K562 (cell line): Measurements from ENCODE around the gene TAC3. TPM values are rescaled to one million over a fixed set of nuclear protein-coding genes. Genes with fewer than 3 reads are reported as not detected.

Source experiments
- CBX8 ChIP-seq: fragments of 200-600 bp; sonication (generic); IDR thresholded peaks from 2 replicates; pipeline ENCODE4 v1.6.1; 2012; ENCODE audit warnings: borderline replicate concordance, mixed run types, low read depth, mild to moderate bottlenecking, moderate library complexity, mixed read lengths, low read length, control low read depth, inconsistent platforms; ENCODE audit not compliant: poor library complexity, severe bottlenecking; ENCODE audit errors: extremely low read depth
- CHAMP1 ChIP-seq: fragments of 450-650 bp; IDR thresholded peaks from 2 replicates; pipeline ENCODE4 v1.6.1; 2016; ENCODE audit warnings: mild to moderate bottlenecking
- E4F1 ChIP-seq: fragments of 250-450 bp; sonication (Bioruptor Pico); IDR thresholded peaks from 2 replicates; pipeline ENCODE4 v1.5.0; 2021; ENCODE audit warnings: mild to moderate bottlenecking, borderline replicate concordance
- KAT8 ChIP-seq: fragments of 450-650 bp; IDR thresholded peaks from 2 replicates; pipeline ENCODE4 v1.6.1; 2016; ENCODE audit warnings: low read depth, mild to moderate bottlenecking
- LEF1 ChIP-seq: fragments of 450-650 bp; IDR thresholded peaks from 2 replicates; pipeline ENCODE4 v1.6.1; 2016; ENCODE audit warnings: mild to moderate bottlenecking
- MAFK ChIP-seq: IDR thresholded peaks from 2 replicates; pipeline ENCODE4 v1.6.1; 2011; ENCODE audit warnings: low read length, improper control_type of control experiment
- MCM5 ChIP-seq: fragments of 450-650 bp; IDR thresholded peaks from 2 replicates; pipeline ENCODE4 v1.6.1; 2016; ENCODE audit warnings: low read depth
- MYC ChIP-seq, 2 experiments: fragments of 250-450 bp in 1 of 2; sonication (Bioruptor Pico) in 1 of 2; IDR thresholded peaks; 2 replicates each; pipeline versions ENCODE4 v1.5.1 to v1.6.1; 2012 to 2021; ENCODE audit warnings: low read depth in 2 of 2, borderline replicate concordance in 1 of 2, improper control_type of control experiment in 1 of 2, low read length in 1 of 2, mild to moderate bottlenecking in 1 of 2, moderate library complexity in 1 of 2
- RFX7 ChIP-seq: fragments of 250-450 bp; sonication (Bioruptor Pico); IDR thresholded peaks from 2 replicates; pipeline ENCODE4 v1.5.1; 2021; ENCODE audit warnings: mild to moderate bottlenecking
- SMAD1 ChIP-seq: fragments of 150-350 bp; IDR thresholded peaks from 2 replicates; pipeline ENCODE4 v1.6.1; 2014; ENCODE audit warnings: low read length, low read depth; ENCODE audit not compliant: partially characterized antibody
- SMC3 ChIP-seq: conservative IDR thresholded peaks from 2 replicates; pipeline ENCODE4 v1.6.1; 2011; ENCODE audit warnings: low read depth, low read length, improper control_type of control experiment; ENCODE audit not compliant: insufficient read depth
- STAT5B ChIP-seq: fragments of 250-450 bp; sonication (Bioruptor Pico); IDR thresholded peaks from 2 replicates; pipeline ENCODE4 v1.8.0; 2021; ENCODE audit warnings: mild to moderate bottlenecking, inconsistent platforms
- ZBTB26 ChIP-seq: fragments of 450-650 bp; formaldehyde crosslinking; IDR thresholded peaks from 2 replicates; pipeline ENCODE4 v1.4.0; 2022; ENCODE audit warnings: missing genetic modification characterization
- ZBTB43 ChIP-seq: sonication (generic); formaldehyde crosslinking; IDR thresholded peaks from 2 replicates; pipeline ENCODE4 v1.8.0; 2023; ENCODE audit warnings: mild to moderate bottlenecking, missing genetic modification reagents
- ZC3H11A ChIP-seq: IDR thresholded peaks from 2 replicates; pipeline ENCODE4 v1.6.1; 2012; ENCODE audit warnings: low read depth, low read length, improper control_type of control experiment
- ZNF696 ChIP-seq: fragments of 250-450 bp; sonication (Bioruptor Pico); conservative IDR thresholded peaks from 2 replicates; pipeline ENCODE4 v1.4.0; 2020; ENCODE audit warnings: mild to moderate bottlenecking, moderate library complexity
- polyA plus RNA-seq, 8 experiments: library from polyadenylated mRNA; depleted of rRNA in 4 of 8; stranded (reverse) in 5 of 8; unstranded in 3 of 8; fragments of >200 nt; fragmentation: Nextera tagmentation in 2 of 8; fragmentation: Illumina TruSeq in 1 of 8; extraction: Ambion mirVana in 2 of 8; extraction: Trizol in 1 of 8; gene quantifications; 2 replicates each; pipeline versions ENCODE4 v1.2.1 to v1.2.3, GENCODE V29; 2011 to 2014; ENCODE audit warnings: inconsistent platforms in 1 of 8, missing spikeins in 1 of 8
- total RNA-seq, 7 experiments: library from RNA; depleted of rRNA in 6 of 7; stranded (reverse); fragments of >200 nt in 6 of 7; fragmentation: Illumina TruSeq in 2 of 7; extraction: Trizol in 2 of 7; gene quantifications; 2 replicates each; pipeline versions ENCODE4 v1.2.1 to v1.2.3, GENCODE V29; 2011 to 2021; ENCODE audit warnings: low replicate concordance in 1 of 7
- TF ChIP-seq, protein P1 (sequence below): sonication (generic); IDR thresholded peaks from 2 replicates; pipeline ENCODE4 v1.6.1; 2016
- TF ChIP-seq, protein P2 (sequence below): fragments of 450-650 bp; IDR thresholded peaks from 2 replicates; pipeline ENCODE4 v1.6.1; 2016; ENCODE audit warnings: low read depth, mild to moderate bottlenecking, moderate library complexity

TAC3 gene
- total and polyA plus RNA-seq, 9 of the 15 experiments (the other 6 are each of a cell fraction or from before 2014, with no cell fraction given): 0.29 to 2.8 (median 1.4) TPM

DNA sequence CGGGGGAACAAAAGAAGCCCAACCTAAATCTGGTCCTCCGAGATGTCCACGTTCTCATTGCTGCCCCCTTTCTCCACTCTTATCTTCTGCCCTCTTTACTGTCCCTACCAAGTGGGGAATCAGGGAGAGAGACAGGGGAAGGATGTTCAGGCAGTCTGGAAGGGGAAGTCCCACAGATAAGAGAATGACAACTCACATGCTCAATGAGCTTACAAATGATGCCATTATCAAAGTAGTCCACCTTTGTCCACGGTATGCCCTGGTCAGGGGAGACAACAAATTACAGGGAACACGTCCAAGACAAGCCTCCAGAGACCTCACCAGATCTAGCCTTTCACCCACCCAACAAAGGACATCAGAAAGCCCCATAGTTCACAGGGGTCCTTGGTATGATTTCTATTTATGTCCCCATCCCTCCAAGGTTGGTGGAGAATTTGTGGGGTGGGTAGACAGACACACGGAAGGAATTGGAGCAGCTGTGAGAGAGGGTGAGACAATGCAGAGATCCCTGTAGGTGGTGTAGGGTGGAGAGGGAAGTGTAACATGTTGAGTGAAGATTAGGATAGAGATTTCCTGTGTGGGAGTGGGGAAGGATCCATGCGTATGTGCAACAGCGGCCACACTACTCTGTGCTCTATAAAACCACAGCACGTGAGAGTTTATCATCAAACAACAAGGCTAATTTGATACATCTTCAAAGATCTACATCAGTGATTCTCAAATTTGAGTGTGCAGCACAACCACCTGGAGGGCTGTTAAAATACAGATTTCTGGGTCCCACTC, 22.9 kb upstream of the TAC3 start (continued):
- no peak for TF ChIP-seq SMAD1
- no peak for TF ChIP-seq MYC (IDR thresholded peaks at IDR 0.05; ENCODE audit: low read depth, low read length)
- TF ChIP-seq MYC (CRISPR knock-in tag; IDR thresholded peaks at IDR 0.05; ENCODE audit: borderline replicate concordance, low read depth): no peak
- TF ChIP-seq MCM5: no peak
- no peak for TF ChIP-seq RFX7 (CRISPR knock-in tag)
- no peak for TF ChIP-seq ZBTB43 (CRISPR knock-in tag)
- TF ChIP-seq, protein P1, sequence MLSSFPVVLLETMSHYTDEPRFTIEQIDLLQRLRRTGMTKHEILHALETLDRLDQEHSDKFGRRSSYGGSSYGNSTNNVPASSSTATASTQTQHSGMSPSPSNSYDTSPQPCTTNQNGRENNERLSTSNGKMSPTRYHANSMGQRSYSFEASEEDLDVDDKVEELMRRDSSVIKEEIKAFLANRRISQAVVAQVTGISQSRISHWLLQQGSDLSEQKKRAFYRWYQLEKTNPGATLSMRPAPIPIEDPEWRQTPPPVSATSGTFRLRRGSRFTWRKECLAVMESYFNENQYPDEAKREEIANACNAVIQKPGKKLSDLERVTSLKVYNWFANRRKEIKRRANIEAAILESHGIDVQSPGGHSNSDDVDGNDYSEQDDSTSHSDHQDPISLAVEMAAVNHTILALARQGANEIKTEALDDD: no peak
- TF ChIP-seq, protein P2, sequence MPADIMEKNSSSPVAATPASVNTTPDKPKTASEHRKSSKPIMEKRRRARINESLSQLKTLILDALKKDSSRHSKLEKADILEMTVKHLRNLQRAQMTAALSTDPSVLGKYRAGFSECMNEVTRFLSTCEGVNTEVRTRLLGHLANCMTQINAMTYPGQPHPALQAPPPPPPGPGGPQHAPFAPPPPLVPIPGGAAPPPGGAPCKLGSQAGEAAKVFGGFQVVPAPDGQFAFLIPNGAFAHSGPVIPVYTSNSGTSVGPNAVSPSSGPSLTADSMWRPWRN: no peak
- TF ChIP-seq CBX8: no peak
- no peak for TF ChIP-seq LEF1
- no peak for TF ChIP-seq ZBTB26 (CRISPR knock-in tag)
- TF ChIP-seq ZC3H11A: no peak
- TF ChIP-seq MAFK: no peak
- TF ChIP-seq CHAMP1: no peak
- TF ChIP-seq ZNF696 (CRISPR knock-in tag): no peak
- TF ChIP-seq SMC3: no peak
- no peak for TF ChIP-seq E4F1
- no peak for TF ChIP-seq STAT5B
- no peak for TF ChIP-seq KAT8
